KMS-11 (cell line): ENCODE results near the gene DTNB.

ENCODE experiments used
- H2AFZ ChIP-seq: fragments of 200-600 bp; sonication (generic); 2 replicates; pipeline ENCODE4 v1.6.1; 2016; ENCODE audit warnings: antibody characterized with exemption, mixed run types, low read depth
- H3K27ac ChIP-seq: fragments of 200-600 bp; sonication (generic); 2 replicates; pipeline ENCODE4 v1.6.1; 2016; ENCODE audit warnings: mild to moderate bottlenecking, mixed run types
- H3K27me3 ChIP-seq: fragments of 200-600 bp; sonication (generic); 2 replicates; pipeline ENCODE4 v1.6.1; 2017; ENCODE audit warnings: mild to moderate bottlenecking, low read depth, mixed run types, moderate library complexity; ENCODE audit not compliant: insufficient read depth
- H3K36me3 ChIP-seq: fragments of 200-600 bp; sonication (generic); 2 replicates; pipeline ENCODE4 v1.6.1; 2017; ENCODE audit warnings: mild to moderate bottlenecking, mixed run types; ENCODE audit not compliant: insufficient read depth
- H3K4me1 ChIP-seq: fragments of 200-600 bp; sonication (generic); 2 replicates; pipeline ENCODE4 v1.6.1; 2016; ENCODE audit warnings: mild to moderate bottlenecking, low read depth, mixed run types; ENCODE audit not compliant: poor library complexity, severe bottlenecking
- H3K4me2 ChIP-seq: fragments of 200-600 bp; sonication (generic); 2 replicates; pipeline ENCODE4 v1.7.0; 2016; ENCODE audit warnings: mild to moderate bottlenecking, mixed run types
- H3K4me3 ChIP-seq: fragments of 200-600 bp; sonication (generic); IDR thresholded peaks from 2 replicates; pipeline ENCODE4 v1.6.1; 2017; ENCODE audit warnings: low read depth, low read length, mixed read lengths; ENCODE audit not compliant: insufficient read depth
- H3K79me2 ChIP-seq: fragments of 200-600 bp; sonication (generic); 2 replicates; pipeline ENCODE4 v1.6.1; 2016; ENCODE audit warnings: low read depth, mixed run types; ENCODE audit not compliant: insufficient read depth
- H3K9ac ChIP-seq: fragments of 200-600 bp; sonication (generic); 2 replicates; pipeline ENCODE4 v1.6.1; 2016; ENCODE audit warnings: mild to moderate bottlenecking, mixed run types
- H4K20me1 ChIP-seq: fragments of 200-600 bp; sonication (generic); 2 replicates; pipeline ENCODE4 v1.6.1; 2016; ENCODE audit warnings: mild to moderate bottlenecking, mixed run types; ENCODE audit not compliant: insufficient read depth
- CTCF ChIP-seq: fragments of 200-600 bp; sonication (generic); conservative IDR thresholded peaks from 2 replicates; pipeline ENCODE4 v1.6.1; 2017; ENCODE audit warnings: low read depth, mild to moderate bottlenecking, antibody characterized with exemption, low read length, moderate library complexity, mixed read lengths

The DTNB gene

DNA sequence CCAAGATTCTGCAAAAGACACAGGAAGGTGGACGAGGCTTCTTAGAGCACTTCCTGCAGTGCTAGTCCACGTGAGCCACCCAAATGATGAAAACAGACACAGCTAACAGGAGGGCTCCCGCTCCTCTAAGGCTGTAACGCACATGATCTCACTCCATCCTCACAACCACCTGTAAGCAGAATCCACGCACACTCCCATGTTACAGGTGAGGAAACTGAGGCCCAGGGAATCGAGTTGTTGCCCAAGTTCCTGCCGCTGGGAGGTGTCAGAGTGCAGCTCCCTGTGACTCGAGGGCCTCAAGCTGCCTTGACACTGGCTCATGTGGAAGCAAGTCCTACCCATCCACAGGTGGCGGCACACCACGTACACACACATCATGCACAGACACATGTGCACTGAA is 336.1 kb downstream of the DTNB start:
- Histone ChIP-seq H3K4me1 (no peaks in the 10 kb centered on the region), H3K36me3 (no peaks in the 10 kb centered on the region), H3K27me3 (no peaks in the 10 kb centered on the region), H3K4me3 (no peak overlapping the region), H3K79me2 (no peaks in the 10 kb centered on the region), H3K9ac (no peak overlapping the region), H3K27ac (no peak overlapping the region), H3K4me2 (no peak overlapping the region), H2AFZ (no peak overlapping the region), H4K20me1 (no peaks in the 10 kb centered on the region)
- TF ChIP-seq CTCF = no peak

GRCh38 chr2:25336383-25336841 is 337.0 kb downstream of the DTNB start:
- Histone ChIP-seq H3K4me3 (no peak overlapping the region), H3K27ac (no peak overlapping the region), H3K4me1 (no peaks in the 10 kb centered on the region), H3K9ac (no peak overlapping the region), H3K36me3 (no peaks in the 10 kb centered on the region), H3K79me2 (no peaks in the 10 kb centered on the region), H2AFZ (no peak overlapping the region), H3K4me2 (no peak overlapping the region), H3K27me3 (no peaks in the 10 kb centered on the region), H4K20me1 (no peaks in the 10 kb centered on the region)
- TF ChIP-seq CTCF = no peak

- Histone ChIP-seq H3K4me2 (no peak overlapping the region), H3K36me3 (no peaks in the 10 kb centered on the region), H3K27me3 (no peaks in the 10 kb centered on the region), H3K4me3 (no peak overlapping the region), H3K27ac (no peak overlapping the region), H3K4me1 (no peaks in the 10 kb centered on the region), H2AFZ (no peak overlapping the region), H4K20me1 (no peaks in the 10 kb centered on the region), H3K79me2 (no peaks in the 10 kb centered on the region), H3K9ac (no peak overlapping the region)
- no peak for TF ChIP-seq CTCF
Observed at GRCh38 chr2:25335971-25336370, 337.4 kb downstream of the DTNB start.

DNA sequence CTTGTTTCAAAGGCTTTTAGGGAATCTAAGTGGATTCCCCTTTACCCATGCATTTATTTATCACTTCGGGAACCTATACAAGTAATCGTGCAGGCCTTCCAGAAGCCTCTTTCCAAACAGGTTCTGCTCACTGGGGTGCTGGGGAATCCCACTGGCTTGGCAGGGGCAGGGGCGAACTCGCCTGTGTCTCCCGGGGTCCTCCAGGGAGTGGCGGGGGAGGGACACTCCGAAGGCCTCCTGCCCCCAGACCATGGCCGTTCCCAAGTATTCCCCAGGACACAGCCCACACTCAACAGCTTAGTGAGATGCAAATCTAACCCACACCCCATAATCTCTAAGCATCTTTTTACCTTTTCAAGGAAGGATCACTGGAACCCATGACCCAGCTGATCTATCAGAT is 338.2 kb downstream of the DTNB start:
- H3K4me1 ChIP-seq = no peaks in the 10 kb centered on the region
- H3K27me3 ChIP-seq = no peaks in the 10 kb centered on the region
- H3K79me2 ChIP-seq = no peaks in the 10 kb centered on the region
- H2AFZ ChIP-seq = no peak overlapping the region
- H3K9ac ChIP-seq = no peak overlapping the region
- TF ChIP-seq CTCF = no peak
- H3K36me3 ChIP-seq = no peaks in the 10 kb centered on the region
- H4K20me1 ChIP-seq = no peaks in the 10 kb centered on the region
- no peak overlapping the region for H3K4me3 ChIP-seq
- no peak overlapping the region for H3K27ac ChIP-seq
- H3K4me2 ChIP-seq = no peak overlapping the region

DNA sequence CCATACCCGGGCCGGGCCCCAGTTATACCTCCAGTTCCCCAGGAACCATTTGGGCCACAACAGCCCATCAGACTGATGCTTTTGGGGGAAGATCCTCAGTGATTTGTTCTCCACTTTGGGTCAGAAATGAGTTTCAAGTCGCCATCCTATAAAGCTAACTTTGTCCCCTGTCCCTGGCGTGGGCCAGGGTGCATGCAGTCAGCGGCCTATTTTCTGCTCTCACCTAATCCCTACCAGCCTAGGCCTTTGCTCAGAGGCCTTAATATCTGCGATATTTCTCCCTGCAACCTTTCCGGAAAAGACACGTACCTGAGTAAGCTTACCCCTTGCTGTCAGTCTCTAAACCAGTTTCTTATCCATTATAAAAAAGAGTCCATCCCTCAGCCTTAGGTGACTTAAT is 338.9 kb downstream of the DTNB start:
- Histone ChIP-seq H3K27ac (no peak overlapping the region), H3K9ac (no peak overlapping the region), H3K4me3 (no peak overlapping the region), H2AFZ (no peak overlapping the region), H3K27me3 (no peaks in the 10 kb centered on the region), H3K36me3 (no peaks in the 10 kb centered on the region), H4K20me1 (no peaks in the 10 kb centered on the region), H3K4me2 (no peak overlapping the region), H3K79me2 (no peaks in the 10 kb centered on the region), H3K4me1 (no peaks in the 10 kb centered on the region)
- no peak for TF ChIP-seq CTCF
